Activated CD4-positive, alpha-beta T cell treated with anti-CD3 and anti-CD28 coated beads, Interleukin-10, Interleukin-2, amounts not matched to agents 100 ng/mL and 50 ng/mL, durations not matched to agents 16 hours and 8 hours (primary cell): Measurements from ENCODE around the gene HOXC13.

Source experiments
- DNase-seq: peaks from one replicate; pipeline ENCODE4 v3.0.0-alpha.2; 2020

The HOXC13 gene

GRCh38 chr12:53995378-53996239 lies 57.0 kb downstream of the HOXC13 start:
- no peak for DNase-seq
